Heart left ventricle (tissue), 13 donors: Measurements from ENCODE around the gene UGT1A9.

ENCODE experiments used
- POLR2A ChIP-seq, 2 donors: fragments of 450-650 bp; IDR thresholded peaks; one replicate each; pipeline ENCODE4 v1.6.1; 2017; ENCODE audit warnings: antibody characterized with exemption in 2 of 2, mild to moderate bottlenecking in 2 of 2, moderate library complexity in 2 of 2
- TF ChIP-seq, protein P1 (sequence below), 12 donors: fragments of 200-600 bp; sonication (generic) in 4 of 12; IDR thresholded peaks; one replicate each; pipeline versions ENCODE4 v1.5.0 to v1.8.0; 2018 to 2022; ENCODE audit warnings: antibody characterized with exemption in 12 of 12, mild to moderate bottlenecking in 5 of 12
- donor health status: ischemic (EF 13 %, LVEDD 7.1; RV severe dilation, severe dysfunction).
- donor health status: DM: no; HTN: yes; CAD: no.
- donor health status: DM: no; HTN: no; CAD: no.
- donor health status: ischemic (EF 25% LVEDD 6.9; RV normal size, moderate dysfunction).
- donor health status: ischemic (EF 25% LVEDD 5.7; RV mildly dilated, moderate dysfunction).
- donor health status: ischemic (EF 35%, LVEDD 5.7; RV mildly dilated, moderate dysfunction).
- donor health status: nonischemic (EF 11% LVEDD 7.7; RV severe dilation, severe dysfunction).
- donor health status: DM: yes; HTN: yes; CAD: no.
- donor health status: PGD.
- donor health status: ischemic (EF 29% LVEDD 5.4; RV normal size, mild dysfunction).
- donor health status: nonischemic (EF 23%, LVEDD 6.1; RV moderate dilation, normal function).

DNA sequence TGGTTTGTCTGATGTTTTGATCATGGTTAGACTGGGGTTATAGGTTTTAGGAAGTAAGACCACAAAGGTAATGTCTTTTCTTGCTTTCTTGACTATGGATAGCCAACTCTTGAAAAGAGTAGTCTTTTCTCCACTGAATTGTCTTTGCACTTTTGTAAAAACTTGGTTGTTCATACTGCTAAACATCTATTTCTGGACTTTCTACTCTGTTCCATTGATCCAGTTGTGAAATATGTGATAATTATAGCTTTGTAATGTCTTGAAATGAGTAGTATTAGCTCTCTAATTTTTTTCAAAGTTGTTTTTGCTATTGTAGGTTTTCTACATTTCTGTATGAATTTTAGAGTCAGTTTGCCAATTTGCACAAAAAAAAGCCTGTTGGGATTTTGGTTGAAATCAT is 13.1 kb upstream of the UGT1A9 start:
- no peak for TF ChIP-seq POLR2A (IDR thresholded peaks at IDR 0.05)
- TF ChIP-seq, protein P1, sequence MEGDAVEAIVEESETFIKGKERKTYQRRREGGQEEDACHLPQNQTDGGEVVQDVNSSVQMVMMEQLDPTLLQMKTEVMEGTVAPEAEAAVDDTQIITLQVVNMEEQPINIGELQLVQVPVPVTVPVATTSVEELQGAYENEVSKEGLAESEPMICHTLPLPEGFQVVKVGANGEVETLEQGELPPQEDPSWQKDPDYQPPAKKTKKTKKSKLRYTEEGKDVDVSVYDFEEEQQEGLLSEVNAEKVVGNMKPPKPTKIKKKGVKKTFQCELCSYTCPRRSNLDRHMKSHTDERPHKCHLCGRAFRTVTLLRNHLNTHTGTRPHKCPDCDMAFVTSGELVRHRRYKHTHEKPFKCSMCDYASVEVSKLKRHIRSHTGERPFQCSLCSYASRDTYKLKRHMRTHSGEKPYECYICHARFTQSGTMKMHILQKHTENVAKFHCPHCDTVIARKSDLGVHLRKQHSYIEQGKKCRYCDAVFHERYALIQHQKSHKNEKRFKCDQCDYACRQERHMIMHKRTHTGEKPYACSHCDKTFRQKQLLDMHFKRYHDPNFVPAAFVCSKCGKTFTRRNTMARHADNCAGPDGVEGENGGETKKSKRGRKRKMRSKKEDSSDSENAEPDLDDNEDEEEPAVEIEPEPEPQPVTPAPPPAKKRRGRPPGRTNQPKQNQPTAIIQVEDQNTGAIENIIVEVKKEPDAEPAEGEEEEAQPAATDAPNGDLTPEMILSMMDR (IDR thresholded peaks at IDR 0.05), result no peak
